ENCODE data around the gene PGBD2. TPM values are rescaled to one million over a fixed set of nuclear protein-coding genes. Genes with fewer than 3 reads are reported as not detected.
"Not testable (repeated sequence)": the region's sequence is repeated elsewhere in the genome, so short reads cannot be mapped to it uniquely, and the experiment has no call there.

PGBD2 gene
- total RNA-seq, 1 donor from 2014 or later: 11.5 TPM

DNA sequence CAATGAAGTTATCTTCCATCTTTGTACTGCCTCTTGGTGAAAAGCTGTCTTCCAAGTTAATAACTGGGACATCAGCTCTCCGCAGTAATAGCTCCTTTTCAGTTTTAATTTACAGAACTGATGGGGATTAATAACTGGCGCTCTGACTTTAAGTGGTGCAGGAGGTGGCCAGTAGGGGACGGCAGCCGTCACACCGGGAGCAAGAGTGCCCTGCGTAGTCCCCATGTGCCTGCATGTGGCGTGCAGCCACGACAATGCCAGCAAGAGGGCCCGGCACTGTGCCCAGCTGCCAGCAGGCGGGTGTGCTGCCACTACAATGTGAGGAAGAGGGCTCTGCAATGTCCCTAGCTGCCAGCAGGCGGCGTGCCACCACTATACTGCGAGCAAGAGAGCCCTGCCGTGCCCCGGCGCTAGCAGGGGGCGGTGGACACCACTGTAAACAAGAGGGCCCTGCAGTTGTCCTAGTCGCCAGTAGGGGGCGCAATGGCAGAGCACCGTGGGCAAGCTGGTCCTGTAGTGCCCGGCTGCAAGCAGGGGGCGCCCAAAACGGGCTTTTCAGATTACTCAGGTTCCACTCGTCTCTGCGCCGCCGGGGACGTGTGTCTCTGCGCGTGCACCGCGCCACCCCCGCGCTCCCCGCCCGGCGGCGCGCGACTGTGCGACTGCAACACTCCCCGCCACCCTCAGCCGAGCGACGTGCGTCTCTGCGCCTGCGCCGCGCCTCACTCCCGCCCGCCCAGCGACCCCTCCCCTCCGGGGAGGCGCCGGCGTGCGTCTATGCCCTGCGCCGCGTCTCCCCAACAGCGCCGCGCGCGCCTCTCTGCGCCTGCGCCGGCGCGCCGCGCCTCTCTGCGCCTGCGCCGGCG lies 38.3 kb downstream of the PGBD2 start:
- not testable (repeated sequence) for H3K27ac Mint-ChIP-seq (ENCODE audit: unreplicated experiment); H3K4me3 Mint-ChIP-seq (ENCODE audit: unreplicated experiment); H3K27me3 Mint-ChIP-seq (ENCODE audit: unreplicated experiment); DNase-seq; H3K9me3 Mint-ChIP-seq (ENCODE audit: unreplicated experiment); H3K36me3 Mint-ChIP-seq (ENCODE audit: unreplicated experiment); H3K4me1 Mint-ChIP-seq (ENCODE audit: low read depth, unreplicated experiment)
- TF ChIP-seq, protein P1, sequence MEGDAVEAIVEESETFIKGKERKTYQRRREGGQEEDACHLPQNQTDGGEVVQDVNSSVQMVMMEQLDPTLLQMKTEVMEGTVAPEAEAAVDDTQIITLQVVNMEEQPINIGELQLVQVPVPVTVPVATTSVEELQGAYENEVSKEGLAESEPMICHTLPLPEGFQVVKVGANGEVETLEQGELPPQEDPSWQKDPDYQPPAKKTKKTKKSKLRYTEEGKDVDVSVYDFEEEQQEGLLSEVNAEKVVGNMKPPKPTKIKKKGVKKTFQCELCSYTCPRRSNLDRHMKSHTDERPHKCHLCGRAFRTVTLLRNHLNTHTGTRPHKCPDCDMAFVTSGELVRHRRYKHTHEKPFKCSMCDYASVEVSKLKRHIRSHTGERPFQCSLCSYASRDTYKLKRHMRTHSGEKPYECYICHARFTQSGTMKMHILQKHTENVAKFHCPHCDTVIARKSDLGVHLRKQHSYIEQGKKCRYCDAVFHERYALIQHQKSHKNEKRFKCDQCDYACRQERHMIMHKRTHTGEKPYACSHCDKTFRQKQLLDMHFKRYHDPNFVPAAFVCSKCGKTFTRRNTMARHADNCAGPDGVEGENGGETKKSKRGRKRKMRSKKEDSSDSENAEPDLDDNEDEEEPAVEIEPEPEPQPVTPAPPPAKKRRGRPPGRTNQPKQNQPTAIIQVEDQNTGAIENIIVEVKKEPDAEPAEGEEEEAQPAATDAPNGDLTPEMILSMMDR (IDR thresholded peaks at IDR 0.05; ENCODE audit: partially characterized antibody, unreplicated experiment): peak; percentile 21

DNA sequence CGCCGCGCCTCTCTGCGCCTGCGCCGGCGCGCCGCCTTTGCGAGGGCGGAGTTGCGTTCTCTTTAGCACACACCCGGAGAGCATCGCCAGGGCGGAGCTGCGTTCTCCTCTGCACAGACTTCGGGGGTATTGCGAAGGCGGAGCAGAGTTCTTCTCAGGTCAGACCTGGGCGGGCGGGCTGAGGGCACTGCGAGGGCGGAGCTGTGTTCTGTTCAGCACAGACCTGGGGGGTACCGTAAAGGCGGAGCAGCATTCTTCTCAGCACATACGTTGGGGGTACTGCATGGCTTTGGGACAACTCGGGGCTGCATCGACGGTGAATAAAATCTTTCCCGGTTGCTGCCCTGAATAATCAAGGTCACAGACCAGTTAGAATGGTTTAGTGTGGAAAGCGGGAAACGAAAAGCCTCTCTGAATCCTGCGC lies 39.0 kb downstream of the PGBD2 start:
- DNase-seq; H3K4me3 Mint-ChIP-seq (ENCODE audit: unreplicated experiment); H3K9me3 Mint-ChIP-seq (ENCODE audit: unreplicated experiment); H3K27ac Mint-ChIP-seq (ENCODE audit: unreplicated experiment); H3K27me3 Mint-ChIP-seq (ENCODE audit: unreplicated experiment); H3K4me1 Mint-ChIP-seq (ENCODE audit: low read depth, unreplicated experiment); H3K36me3 Mint-ChIP-seq (ENCODE audit: unreplicated experiment): not testable (repeated sequence)

DNA sequence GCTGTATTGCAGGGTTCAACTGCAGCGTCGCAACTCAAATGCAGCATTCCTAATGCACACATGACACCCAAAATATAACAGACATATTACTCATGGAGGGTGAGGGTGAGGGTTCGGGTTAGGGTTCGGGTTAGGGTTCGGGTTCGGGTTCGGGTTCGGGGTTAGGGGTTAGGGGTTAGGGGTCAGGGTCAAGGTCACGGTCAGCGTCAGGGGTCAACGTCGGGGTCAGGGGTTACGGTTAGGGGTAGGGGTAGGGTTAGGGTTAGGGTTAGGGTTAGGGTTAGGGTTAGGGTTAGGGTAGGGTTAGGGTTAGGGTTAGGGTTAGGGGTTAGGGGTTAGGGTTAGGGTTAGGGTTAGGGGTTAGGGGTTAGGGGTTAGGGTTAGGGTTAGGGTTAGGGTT lies 39.4 kb downstream of the PGBD2 start:
- H3K4me1 Mint-ChIP-seq (ENCODE audit: low read depth, unreplicated experiment); H3K27ac Mint-ChIP-seq (ENCODE audit: unreplicated experiment); H3K9me3 Mint-ChIP-seq (ENCODE audit: unreplicated experiment); DNase-seq; H3K36me3 Mint-ChIP-seq (ENCODE audit: unreplicated experiment); H3K4me3 Mint-ChIP-seq (ENCODE audit: unreplicated experiment); H3K27me3 Mint-ChIP-seq (ENCODE audit: unreplicated experiment): not testable (repeated sequence)

DNA sequence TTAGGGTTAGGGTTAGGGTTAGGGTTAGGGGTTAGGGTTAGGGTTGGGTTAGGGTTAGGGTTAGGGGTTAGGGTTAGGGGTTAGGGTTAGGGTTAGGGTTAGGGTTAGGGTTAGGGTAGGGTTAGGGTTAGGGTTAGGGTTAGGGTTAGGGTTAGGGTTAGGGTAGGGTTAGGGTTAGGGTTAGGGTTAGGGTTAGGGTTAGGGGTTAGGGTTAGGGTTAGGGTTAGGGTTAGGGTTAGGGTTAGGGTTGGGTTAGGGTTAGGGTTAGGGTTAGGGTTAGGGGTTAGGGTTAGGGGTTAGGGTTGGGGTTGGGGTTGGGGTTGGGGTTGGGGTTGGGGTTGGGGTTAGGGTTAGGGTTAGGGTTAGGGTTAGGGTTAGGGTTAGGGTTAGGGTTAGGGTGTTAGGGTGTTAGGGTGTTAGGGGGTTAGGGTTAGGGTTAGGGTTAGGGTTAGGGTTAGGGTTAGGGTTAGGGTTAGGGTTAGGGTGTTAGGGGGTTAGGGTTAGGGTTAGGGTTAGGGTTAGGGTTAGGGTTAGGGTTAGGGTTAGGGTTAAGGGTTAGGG lies 39.9 kb downstream of the PGBD2 start:
- not testable (repeated sequence) for H3K27me3 Mint-ChIP-seq (ENCODE audit: unreplicated experiment); H3K4me1 Mint-ChIP-seq (ENCODE audit: low read depth, unreplicated experiment); H3K27ac Mint-ChIP-seq (ENCODE audit: unreplicated experiment); H3K9me3 Mint-ChIP-seq (ENCODE audit: unreplicated experiment); H3K4me3 Mint-ChIP-seq (ENCODE audit: unreplicated experiment); DNase-seq; H3K36me3 Mint-ChIP-seq (ENCODE audit: unreplicated experiment)

Other genes with a start within 250 kb of the PGBD2 start
- gene OR14I1, start 203.5 kb upstream of the PGBD2 start, total RNA-seq (ENCODE audit: unreplicated experiment): not detected
- not detected for gene LYPD8, start 150.5 kb upstream of the PGBD2 start, total RNA-seq (ENCODE audit: unreplicated experiment)
- 74.0 TPM for gene SH3BP5L, start 80.3 kb upstream of the PGBD2 start, total RNA-seq (ENCODE audit: unreplicated experiment)
- gene ZNF672, start 68.0 kb upstream of the PGBD2 start, total RNA-seq (ENCODE audit: unreplicated experiment): 30.5 TPM
- gene ZNF692, start 47.1 kb upstream of the PGBD2 start, total RNA-seq (ENCODE audit: unreplicated experiment): 60.2 TPM

Measured in glutamatergic neuron (in vitro differentiated cells).